B cell (primary cell): ENCODE measurements around the gene GPLD1. TPM values are rescaled to one million over a fixed set of nuclear protein-coding genes. Genes with fewer than 3 reads are reported as not detected.

Experiments used
- ATAC-seq: fragments of 200-7000 bp; cut with Tn5 transposase; one replicate; pipeline ENCODE4 v1.10.0; 2021; ENCODE audit warnings: low read depth, mild to moderate bottlenecking, moderate number of reproducible peaks, moderate library complexity
- CTCF ChIA-PET: fragments of 350-600 bp; sonication (Branson Sonifier 250); formaldehyde crosslinking; loops from one replicate; lab custom pipeline; 2021; ENCODE audit warnings: antibody characterized with exemption, inconsistent platforms; lab: Charles Lee
- POLR2A ChIA-PET: fragments of 350-600 bp; sonication (Branson Sonifier 250); formaldehyde crosslinking; loops from one replicate; lab custom pipeline; 2021; ENCODE audit warnings: antibody characterized with exemption; lab: Charles Lee
- DNase-seq: peaks from one replicate; pipeline ENCODE4 v3.0.0; 2013
- H2AFZ ChIP-seq: 2 replicates; pipeline ENCODE4 v1.6.1; 2012; ENCODE audit warnings: mild to moderate bottlenecking, low read depth, low read length; ENCODE audit not compliant: insufficient read depth, poor library complexity, severe bottlenecking
- H3K27ac ChIP-seq, 2 donors: 1 replicate in 1 of 2; 2 replicates in 1 of 2; pipeline ENCODE4 v1.5.1; 2012 to 2013; ENCODE audit warnings: low read length in 2 of 2, mild to moderate bottlenecking in 2 of 2, moderate library complexity in 1 of 2
- H3K27me3 ChIP-seq, 4 experiments: fragments of 200-600 bp in 1 of 4; sonication (generic) in 1 of 4; replicated peaks in 1 of 4; 1 replicate in 2 of 4; 2 replicates in 2 of 4; pipeline versions ENCODE4 v1.6.1 to v1.7.0; 2013 to 2016; ENCODE audit warnings: low read length in 3 of 4, mild to moderate bottlenecking in 2 of 4, mixed read lengths in 1 of 4, moderate library complexity in 1 of 4; ENCODE audit not compliant: insufficient read depth in 4 of 4, control insufficient read depth in 3 of 4; ENCODE audit errors: control extremely low read depth in 1 of 4
- H3K36me3 ChIP-seq, 2 experiments: replicated peaks in 1 of 2; 1 replicate in 1 of 2; 2 replicates in 1 of 2; pipeline versions ENCODE4 v1.6.1 to v1.7.1; 2013; ENCODE audit warnings: low read length in 1 of 2; ENCODE audit not compliant: insufficient read depth in 2 of 2, control insufficient read depth in 1 of 2; ENCODE audit errors: control extremely low read depth in 1 of 2, extremely low read depth in 1 of 2
- H3K4me1 ChIP-seq, 2 donors: fragments of 200-600 bp in 1 of 2; sonication (generic) in 1 of 2; 1 replicate in 1 of 2; 2 replicates in 1 of 2; pipeline versions ENCODE4 v1.5.1 to v1.6.1; 2013 to 2017; ENCODE audit warnings: low read length in 2 of 2; ENCODE audit not compliant: control insufficient read depth in 2 of 2, insufficient read depth in 2 of 2
- H3K4me2 ChIP-seq: replicated peaks from 2 replicates; pipeline ENCODE3; 2012; ENCODE audit warnings: mild to moderate bottlenecking, low read depth, low read length; ENCODE audit not compliant: poor library complexity, severe bottlenecking
- H3K4me3 ChIP-seq, 5 experiments: fragments of 200-600 bp in 1 of 5; sonication (generic) in 1 of 5; 1 replicate in 3 of 5; 2 replicates in 2 of 5; pipeline versions ENCODE4 v1.5.1 to v1.7.0; 2011 to 2016; ENCODE audit warnings: low read length in 4 of 5, mild to moderate bottlenecking in 4 of 5, low read depth in 2 of 5, control low read depth in 1 of 5, moderate library complexity in 1 of 5; ENCODE audit not compliant: insufficient read depth in 1 of 5; ENCODE audit errors: control extremely low read depth in 1 of 5, extremely low read depth in 1 of 5
- H3K79me2 ChIP-seq: fragments of 200-600 bp; sonication (generic); one replicate; pipeline ENCODE4 v1.6.0; 2016; ENCODE audit warnings: low read length; ENCODE audit not compliant: control insufficient read depth, insufficient read depth
- H3K9ac ChIP-seq: fragments of 200-600 bp; sonication (generic); 2 replicates; pipeline ENCODE4 v1.6.1; 2017; ENCODE audit warnings: mild to moderate bottlenecking, low read length, moderate library complexity
- H3K9me3 ChIP-seq, 3 donors: one replicate each; pipeline versions ENCODE4 v1.6.1 to v1.7.1; 2013; ENCODE audit warnings: low read length in 2 of 3; ENCODE audit not compliant: control insufficient read depth in 2 of 3, insufficient read depth in 1 of 3; ENCODE audit errors: control extremely low read depth in 1 of 3
- H4K20me1 ChIP-seq: 2 replicates; pipeline ENCODE4 v1.6.0; 2012; ENCODE audit warnings: mild to moderate bottlenecking, low read length; ENCODE audit not compliant: insufficient read depth, control insufficient read depth, poor library complexity, severe bottlenecking
- H3K27ac Mint-ChIP-seq: one replicate; pipeline ENCODE4 v1.8.0; 2021; ENCODE audit warnings: mixed read lengths
- H3K27me3 Mint-ChIP-seq: one replicate; pipeline ENCODE4 v1.8.0; 2021; ENCODE audit warnings: mixed read lengths
- H3K4me1 Mint-ChIP-seq: one replicate; pipeline ENCODE4 v1.8.0; 2021; ENCODE audit warnings: mixed read lengths
- H3K4me3 Mint-ChIP-seq: one replicate; pipeline ENCODE4 v1.8.0; 2021; ENCODE audit warnings: mixed read lengths
- H3K9me3 Mint-ChIP-seq: one replicate; pipeline ENCODE4 v1.8.0; 2022; ENCODE audit warnings: mixed read lengths; ENCODE audit not compliant: insufficient read depth
- EZH2 ChIP-seq: IDR thresholded peaks from 2 replicates; pipeline ENCODE4 v1.6.1; 2012; ENCODE audit warnings: borderline replicate concordance, low read depth, mild to moderate bottlenecking, moderate library complexity, low read length; ENCODE audit not compliant: insufficient read depth, poor library complexity, severe bottlenecking
- whole genome bisulfite sequencing: methylation state at CpG from one replicate; pipeline ENCODE4 v1.1.5; 2013; ENCODE audit warnings: missing lambda C conversion rate; ENCODE audit not compliant: insufficient coverage; 5-methylcytosine and 5-hydroxymethylcytosine counted together
- intact Hi-C: fragments of 100-400 bp; cut with micrococcal nuclease; formaldehyde crosslinking; loops from one replicate; pipeline ENCODE4 v1.10.0; 2022
- polyA plus RNA-seq: library from polyadenylated mRNA; depleted of rRNA; stranded (reverse); fragments of >200 nt; gene quantifications from 2 replicates; pipeline ENCODE4 v1.2.3, GENCODE V29; 2012
- total RNA-seq, 2 donors: library from RNA; stranded (reverse); fragments of 120-200 nt in 1 of 2; gene quantifications; 1 replicate in 1 of 2; 2 replicates in 1 of 2; pipeline versions ENCODE4 v1.2.3 to v1.2.4, GENCODE V29; 2013 to 2022
- TF ChIP-seq, protein P1 (sequence below): fragments of 200-600 bp; IDR thresholded peaks from one replicate; pipeline ENCODE4 v1.8.0; 2022; ENCODE audit warnings: antibody characterized with exemption, mild to moderate bottlenecking

The GPLD1 gene
- total and polyA plus RNA-seq, 2 donors (not counting 1 experiment from before 2014, with no cell fraction given) = 1.9 to 7.0 TPM

DNA sequence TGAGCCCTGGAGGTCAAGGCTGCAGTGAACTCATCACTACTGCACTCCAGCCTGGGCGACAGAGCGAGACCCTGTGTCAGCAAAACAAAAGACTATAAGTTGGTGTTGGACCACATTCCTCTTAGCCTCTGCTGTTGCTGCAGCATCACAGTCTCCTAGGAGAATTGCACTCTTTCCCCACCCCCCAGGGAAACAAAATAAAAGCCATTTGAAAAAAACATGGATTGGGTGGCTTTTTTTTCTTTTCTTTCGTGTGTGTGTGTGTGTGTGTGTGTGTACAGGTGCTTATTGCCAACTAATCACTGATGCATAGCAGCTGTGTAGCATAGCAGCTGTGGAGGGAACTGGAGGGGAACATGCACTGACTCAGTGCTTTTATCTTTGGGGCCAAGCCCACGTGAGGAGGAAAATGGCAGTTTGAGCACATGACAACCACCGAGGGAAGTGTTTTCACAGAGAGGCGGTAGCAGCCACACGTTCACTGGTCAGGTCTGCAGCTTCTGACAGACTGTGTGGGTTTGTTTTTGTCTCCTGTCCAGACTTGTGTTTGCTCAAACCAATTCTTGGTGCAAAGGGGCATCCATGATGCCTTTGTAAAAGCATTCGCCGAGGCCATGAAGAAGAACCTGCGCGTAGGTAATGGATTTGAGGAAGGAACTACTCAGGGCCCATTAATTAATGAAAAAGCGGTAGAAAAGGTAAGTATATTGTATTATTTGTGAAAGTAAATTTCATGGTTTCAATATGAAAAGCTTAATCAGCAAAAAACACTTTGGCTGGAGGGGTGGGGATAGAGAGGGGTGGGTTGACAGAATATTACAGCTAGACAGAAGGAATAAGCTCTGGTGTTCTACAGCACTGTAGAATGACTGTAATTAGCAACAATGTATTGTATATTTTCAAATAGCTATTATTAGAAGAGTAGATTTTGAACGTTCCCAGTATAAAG, 33.1 kb upstream of the GPLD1 start:
- CTCF ChIA-PET = interaction anchor here (0.6 to 5.8 kb wide), 12 partner anchors 9 to 186 kb away, joined by 3 to 82 read pairs (median 5); partner anchors contain the start of gene ALDH5A1
- Mint-ChIP-seq H3K4me1 (peaks cover 61% of the 10 kb centered on the region), H3K9me3 (no peaks in the 10 kb centered on the region), H3K27me3 (no peaks in the 10 kb centered on the region), H3K27ac (peak overlapping the region; percentile 94), H3K4me3 (peak overlapping the region; percentile 80)
- Histone ChIP-seq H2AFZ (peak overlapping the region; percentile 49), H3K9me3 (no peaks in the 10 kb centered on the region), H3K79me2 (no peaks in the 10 kb centered on the region), H3K9ac (no peak overlapping the region), H3K27ac (peak overlapping the region; percentile 54 to 61), H4K20me1 (no peaks in the 10 kb centered on the region), H3K4me3 (peak overlapping the region in 1 of 5 experiments; percentile 7), H3K27me3 (no peaks in the 10 kb centered on the region), H3K36me3 (no peaks in the 10 kb centered on the region), H3K4me1 (peaks cover 40 to 47% of the 10 kb centered on the region in 2 donors), H3K4me2 (peak overlapping the region; percentile 59)
- POLR2A ChIA-PET = interaction anchor here (0.6 to 4.0 kb wide), 5 partner anchors 27 to 388 kb away, joined by 3 to 34 read pairs (median 6); partner anchors contain the start of gene ALDH5A1
- intact Hi-C loops = loop anchor here (2.0 to 5.0 kb wide), 4 partner anchors 58 to 255 kb away; partner anchors contain the start of gene KIAA0319
- DNase-seq (peak; percentile 82), ATAC-seq (peak; percentile 74)
- WGBS = 36% methylated on average over 8 of the region's 13 CpGs
- TF ChIP-seq, protein P1, sequence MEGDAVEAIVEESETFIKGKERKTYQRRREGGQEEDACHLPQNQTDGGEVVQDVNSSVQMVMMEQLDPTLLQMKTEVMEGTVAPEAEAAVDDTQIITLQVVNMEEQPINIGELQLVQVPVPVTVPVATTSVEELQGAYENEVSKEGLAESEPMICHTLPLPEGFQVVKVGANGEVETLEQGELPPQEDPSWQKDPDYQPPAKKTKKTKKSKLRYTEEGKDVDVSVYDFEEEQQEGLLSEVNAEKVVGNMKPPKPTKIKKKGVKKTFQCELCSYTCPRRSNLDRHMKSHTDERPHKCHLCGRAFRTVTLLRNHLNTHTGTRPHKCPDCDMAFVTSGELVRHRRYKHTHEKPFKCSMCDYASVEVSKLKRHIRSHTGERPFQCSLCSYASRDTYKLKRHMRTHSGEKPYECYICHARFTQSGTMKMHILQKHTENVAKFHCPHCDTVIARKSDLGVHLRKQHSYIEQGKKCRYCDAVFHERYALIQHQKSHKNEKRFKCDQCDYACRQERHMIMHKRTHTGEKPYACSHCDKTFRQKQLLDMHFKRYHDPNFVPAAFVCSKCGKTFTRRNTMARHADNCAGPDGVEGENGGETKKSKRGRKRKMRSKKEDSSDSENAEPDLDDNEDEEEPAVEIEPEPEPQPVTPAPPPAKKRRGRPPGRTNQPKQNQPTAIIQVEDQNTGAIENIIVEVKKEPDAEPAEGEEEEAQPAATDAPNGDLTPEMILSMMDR = no peak
- TF ChIP-seq EZH2 = no peak
